ENCODE results near the gene CDK10.

CDK10 gene

GRCh38 chr16:89708481-89708931 lies 22.0 kb downstream of the CDK10 start:
- Histone ChIP-seq H3K36me3 (ENCODE audit: insufficient read depth, low read length) (no peaks in the 10 kb centered on the region), H3K4me1 (ENCODE audit: insufficient read depth, low read length, poor library complexity, severe bottlenecking) (no peaks in the 10 kb centered on the region), H3F3A (ENCODE audit: low read depth) (no peaks in the 10 kb centered on the region), H2AFZ (ENCODE audit: low read length) (no peak overlapping the region), H3K4me2 (ENCODE audit: low read depth, low read length, poor library complexity, severe bottlenecking) (no peak overlapping the region), H4K20me1 (ENCODE audit: insufficient read depth, low read length, poor library complexity, severe bottlenecking) (no peaks in the 10 kb centered on the region), H3K27me3 (ENCODE audit: insufficient read depth, low read length, poor library complexity, severe bottlenecking) (no peaks in the 10 kb centered on the region), H3K9me2 (replicated peaks; ENCODE audit: low read depth, low read length) (no peaks in the 10 kb centered on the region), H3K9ac (ENCODE audit: low read depth, low read length, poor library complexity, severe bottlenecking) (no peak overlapping the region), H3K9me3 (ENCODE audit: insufficient read depth, low read depth, low read length) (no peaks in the 10 kb centered on the region), H3K4me3 (ENCODE audit: low read length, poor library complexity, severe bottlenecking) (no peak overlapping the region), H3K79me2 (ENCODE audit: insufficient read depth, low read length) (no peaks in the 10 kb centered on the region)
- no peak for TF ChIP-seq EZH2phosphoT487 (IDR thresholded peaks at IDR 0.05; ENCODE audit: borderline replicate concordance)
- TF ChIP-seq, protein P1, sequence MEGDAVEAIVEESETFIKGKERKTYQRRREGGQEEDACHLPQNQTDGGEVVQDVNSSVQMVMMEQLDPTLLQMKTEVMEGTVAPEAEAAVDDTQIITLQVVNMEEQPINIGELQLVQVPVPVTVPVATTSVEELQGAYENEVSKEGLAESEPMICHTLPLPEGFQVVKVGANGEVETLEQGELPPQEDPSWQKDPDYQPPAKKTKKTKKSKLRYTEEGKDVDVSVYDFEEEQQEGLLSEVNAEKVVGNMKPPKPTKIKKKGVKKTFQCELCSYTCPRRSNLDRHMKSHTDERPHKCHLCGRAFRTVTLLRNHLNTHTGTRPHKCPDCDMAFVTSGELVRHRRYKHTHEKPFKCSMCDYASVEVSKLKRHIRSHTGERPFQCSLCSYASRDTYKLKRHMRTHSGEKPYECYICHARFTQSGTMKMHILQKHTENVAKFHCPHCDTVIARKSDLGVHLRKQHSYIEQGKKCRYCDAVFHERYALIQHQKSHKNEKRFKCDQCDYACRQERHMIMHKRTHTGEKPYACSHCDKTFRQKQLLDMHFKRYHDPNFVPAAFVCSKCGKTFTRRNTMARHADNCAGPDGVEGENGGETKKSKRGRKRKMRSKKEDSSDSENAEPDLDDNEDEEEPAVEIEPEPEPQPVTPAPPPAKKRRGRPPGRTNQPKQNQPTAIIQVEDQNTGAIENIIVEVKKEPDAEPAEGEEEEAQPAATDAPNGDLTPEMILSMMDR (conservative IDR thresholded peaks at IDR 0.05; ENCODE audit: low read length), result no peak

DNA sequence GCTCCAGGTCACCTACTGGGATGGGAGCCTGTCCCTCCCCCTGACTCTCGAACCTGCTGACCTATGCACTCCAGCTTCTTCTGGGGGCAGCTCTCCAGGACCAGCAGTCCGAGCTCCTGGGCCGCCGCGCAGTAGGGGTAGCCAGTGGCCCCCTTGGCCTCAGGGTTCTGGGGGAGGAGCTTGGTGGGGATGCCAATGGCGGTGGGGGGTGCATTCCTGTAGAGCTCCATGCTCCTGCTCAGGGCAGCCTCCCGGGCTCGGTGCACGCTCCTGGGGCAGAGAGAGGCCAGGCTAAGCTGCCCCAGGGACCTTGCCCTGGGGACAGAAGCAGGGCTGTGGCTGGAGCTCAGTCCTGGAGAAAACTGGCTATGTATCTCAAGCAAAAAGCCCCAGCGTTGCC lies 22.7 kb downstream of the CDK10 start:
- Histone ChIP-seq H3K9me2 (replicated peaks; ENCODE audit: low read depth, low read length) (no peaks in the 10 kb centered on the region), H3K9ac (ENCODE audit: low read depth, low read length, poor library complexity, severe bottlenecking) (no peak overlapping the region), H3K4me1 (ENCODE audit: insufficient read depth, low read length, poor library complexity, severe bottlenecking) (no peaks in the 10 kb centered on the region), H3K4me3 (ENCODE audit: low read length, poor library complexity, severe bottlenecking) (no peak overlapping the region), H4K20me1 (ENCODE audit: insufficient read depth, low read length, poor library complexity, severe bottlenecking) (no peaks in the 10 kb centered on the region), H3K79me2 (ENCODE audit: insufficient read depth, low read length) (no peaks in the 10 kb centered on the region), H3F3A (ENCODE audit: low read depth) (no peaks in the 10 kb centered on the region), H3K4me2 (ENCODE audit: low read depth, low read length, poor library complexity, severe bottlenecking) (no peak overlapping the region), H2AFZ (ENCODE audit: low read length) (no peak overlapping the region), H3K36me3 (ENCODE audit: insufficient read depth, low read length) (no peaks in the 10 kb centered on the region), H3K9me3 (ENCODE audit: insufficient read depth, low read depth, low read length) (no peaks in the 10 kb centered on the region), H3K27me3 (ENCODE audit: insufficient read depth, low read length, poor library complexity, severe bottlenecking) (no peaks in the 10 kb centered on the region)
- TF ChIP-seq EZH2phosphoT487 (IDR thresholded peaks at IDR 0.05; ENCODE audit: borderline replicate concordance), result no peak
- TF ChIP-seq, protein P1 (conservative IDR thresholded peaks at IDR 0.05; ENCODE audit: low read length), result no peak

GRCh38 chr16:89709716-89710432 lies 23.4 kb downstream of the CDK10 start:
- Histone ChIP-seq H3K9me2 (replicated peaks; ENCODE audit: low read depth, low read length) (no peaks in the 10 kb centered on the region), H3K4me1 (ENCODE audit: insufficient read depth, low read length, poor library complexity, severe bottlenecking) (no peaks in the 10 kb centered on the region), H3K4me2 (ENCODE audit: low read depth, low read length, poor library complexity, severe bottlenecking) (no peak overlapping the region), H3K9me3 (ENCODE audit: insufficient read depth, low read depth, low read length) (no peaks in the 10 kb centered on the region), H3K27me3 (ENCODE audit: insufficient read depth, low read length, poor library complexity, severe bottlenecking) (no peaks in the 10 kb centered on the region), H4K20me1 (ENCODE audit: insufficient read depth, low read length, poor library complexity, severe bottlenecking) (no peaks in the 10 kb centered on the region), H3K36me3 (ENCODE audit: insufficient read depth, low read length) (no peaks in the 10 kb centered on the region), H3K9ac (ENCODE audit: low read depth, low read length, poor library complexity, severe bottlenecking) (no peak overlapping the region), H3K4me3 (ENCODE audit: low read length, poor library complexity, severe bottlenecking) (no peak overlapping the region), H3F3A (ENCODE audit: low read depth) (no peaks in the 10 kb centered on the region), H2AFZ (ENCODE audit: low read length) (no peak overlapping the region), H3K79me2 (ENCODE audit: insufficient read depth, low read length) (no peaks in the 10 kb centered on the region)
- TF ChIP-seq EZH2phosphoT487 (IDR thresholded peaks at IDR 0.05; ENCODE audit: borderline replicate concordance), result no peak
- TF ChIP-seq, protein P1 (conservative IDR thresholded peaks at IDR 0.05; ENCODE audit: low read length), result no peak
